Peyer's patch (tissue), 4 donors: ENCODE results near the gene DOCK11.

Experiments used
- CTCF ChIP-seq, 6 experiments: fragments of 450-650 bp in 4 of 6; fragments of 200-600 bp in 2 of 6; sonication (generic) in 1 of 6; IDR thresholded peaks; one replicate each; pipeline ENCODE4 v1.5.1; 2017 to 2019; ENCODE audit warnings: antibody characterized with exemption in 6 of 6, mild to moderate bottlenecking in 3 of 6, moderate library complexity in 1 of 6
- POLR2A ChIP-seq, 2 donors: fragments of 450-650 bp; IDR thresholded peaks; one replicate each; pipeline ENCODE4 v1.5.1; 2017; ENCODE audit warnings: antibody characterized with exemption in 2 of 2, mild to moderate bottlenecking in 2 of 2, moderate library complexity in 2 of 2

GRCh38 chrX:118634336-118634735 is 138.7 kb downstream of the DOCK11 start:
- TF ChIP-seq POLR2A (IDR thresholded peaks at IDR 0.05) (no peak), CTCF (IDR thresholded peaks at IDR 0.05) (no peak)
